ENCODE data around the gene CDCP1. TPM values are rescaled to one million over a fixed set of nuclear protein-coding genes. Genes with fewer than 3 reads are reported as not detected.

CDCP1 gene
- total RNA-seq, 4 donors from 2014 or later: 0.12 to 0.82 (median 0.49) TPM

DNA sequence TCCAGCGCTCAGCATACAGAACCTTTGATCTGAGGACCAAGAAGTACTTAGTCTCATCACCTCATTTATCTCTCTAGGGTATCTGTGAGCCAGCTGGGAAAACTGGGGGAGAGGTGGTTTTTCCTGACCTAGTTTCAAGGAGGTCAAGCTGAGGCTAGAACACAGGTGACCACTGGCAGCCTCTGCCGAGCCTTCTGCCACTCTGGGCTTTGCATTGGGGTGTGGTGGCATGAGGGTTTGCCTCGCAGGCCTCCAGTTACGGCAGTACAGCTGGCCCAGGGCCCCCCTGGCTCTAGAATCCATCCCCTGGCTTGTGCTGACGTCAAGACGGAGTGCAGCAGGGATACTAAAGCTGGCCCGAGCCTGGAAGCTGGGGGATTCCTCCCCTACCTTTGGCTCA lies 34.7 kb upstream of the CDCP1 start:
- no peak for ATAC-seq
- DNase-seq: peak in 1 of 2 donors; percentile 27
- no peak for TF ChIP-seq POLR2A (IDR thresholded peaks at IDR 0.05)
- TF ChIP-seq CTCF (IDR thresholded peaks at IDR 0.05 in 4 of 5, conservative IDR thresholded peaks at IDR 0.05 in 1 of 5): no peak
- H3K27me3 ChIP-seq: no peaks in the 10 kb centered on the region
- no peaks in the 10 kb centered on the region for H3K9me3 ChIP-seq
- H3K36me3 ChIP-seq: no peaks in the 10 kb centered on the region
- in situ Hi-C loops (cut with MboI; ENCODE audit: low sequenced_read_pairs in 4 of 4): loop anchor here in 1 of 4 donors (5.0 kb wide), 1 partner anchor 64 kb away; no protein-coding TSS in a partner anchor
- intact Hi-C loops (cut with DNase I; ENCODE audit: low total_unique reads): no loop called here
- H3K4me3 ChIP-seq: no peak overlapping the region
- peak overlapping the region; percentile 6 to 76 (median 40) for H3K27ac ChIP-seq
- H3K4me1 ChIP-seq: peaks cover 36 to 40% of the 10 kb centered on the region in 2 donors

DNA sequence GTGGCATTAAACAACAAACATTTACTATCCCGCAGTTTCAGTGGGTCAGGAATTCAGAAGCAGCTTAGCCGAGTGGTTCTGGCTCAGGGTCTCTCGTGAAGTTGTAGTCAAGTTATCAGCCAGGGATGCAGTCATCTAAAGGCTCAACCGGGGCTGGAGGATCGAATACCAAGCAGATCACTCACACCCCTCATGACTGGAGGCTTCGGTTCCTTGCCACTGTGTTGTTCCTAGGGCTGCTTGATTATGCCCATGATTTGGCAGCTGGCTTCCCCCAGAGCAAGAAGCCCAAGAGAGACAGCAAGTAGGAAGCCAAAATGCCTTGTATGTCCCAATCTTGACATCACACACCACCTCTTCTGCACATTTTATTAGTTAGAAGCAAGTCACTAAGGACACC lies 33.9 kb upstream of the CDCP1 start:
- H3K4me3 ChIP-seq: no peak overlapping the region
- ATAC-seq: peak in 1 of 2 donors; percentile 41
- no peaks in the 10 kb centered on the region for H3K27me3 ChIP-seq
- no peaks in the 10 kb centered on the region for H3K9me3 ChIP-seq
- intact Hi-C loops (cut with DNase I; ENCODE audit: low total_unique reads): no loop called here
- no peaks in the 10 kb centered on the region for H3K36me3 ChIP-seq
- DNase-seq: peak; percentile 50 to 53
- peak overlapping the region; percentile 6 to 82 (median 78) for H3K27ac ChIP-seq
- in situ Hi-C loops (cut with MboI; ENCODE audit: low sequenced_read_pairs in 4 of 4): loop anchor here in 1 of 4 donors (5.0 kb wide), 1 partner anchor 63 kb away; no protein-coding TSS in a partner anchor
- peaks cover 36 to 40% of the 10 kb centered on the region in 2 donors for H3K4me1 ChIP-seq
- TF ChIP-seq CTCF (IDR thresholded peaks at IDR 0.05 in 4 of 5, conservative IDR thresholded peaks at IDR 0.05 in 1 of 5) (no peak), POLR2A (IDR thresholded peaks at IDR 0.05) (no peak)

GRCh38 chr3:45179163-45179562 lies 33.0 kb upstream of the CDCP1 start:
- no peaks in the 10 kb centered on the region for H3K27me3 ChIP-seq
- intact Hi-C loops (cut with DNase I; ENCODE audit: low total_unique reads) (no loop called here), in situ Hi-C loops (cut with MboI; ENCODE audit: low sequenced_read_pairs in 4 of 4) (no loop called here)
- no peaks in the 10 kb centered on the region for H3K36me3 ChIP-seq
- H3K4me1 ChIP-seq: peaks cover 36 to 40% of the 10 kb centered on the region in 2 donors
- ATAC-seq: peak; percentile 6 to 16
- no peak for TF ChIP-seq CTCF (IDR thresholded peaks at IDR 0.05 in 4 of 5, conservative IDR thresholded peaks at IDR 0.05 in 1 of 5)
- no peak for TF ChIP-seq POLR2A (IDR thresholded peaks at IDR 0.05)
- DNase-seq: peak in 1 of 2 donors; percentile 55
- H3K27ac ChIP-seq: peak overlapping the region; percentile 74 to 82 (median 78)
- H3K9me3 ChIP-seq: no peaks in the 10 kb centered on the region
- no peak overlapping the region for H3K4me3 ChIP-seq

- ATAC-seq: peak; percentile 68 to 76
- Histone ChIP-seq H3K27ac (peak overlapping the region; percentile 74 to 82 (median 78)), H3K4me3 (no peak overlapping the region), H3K27me3 (no peaks in the 10 kb centered on the region), H3K36me3 (no peaks in the 10 kb centered on the region), H3K4me1 (peaks cover 36 to 38% of the 10 kb centered on the region in 2 donors), H3K9me3 (no peaks in the 10 kb centered on the region)
- TF ChIP-seq CTCF (IDR thresholded peaks at IDR 0.05 in 4 of 5, conservative IDR thresholded peaks at IDR 0.05 in 1 of 5): no peak
- peak in 1 of 2 donors; percentile 58 for TF ChIP-seq POLR2A (IDR thresholded peaks at IDR 0.05)
- intact Hi-C loops (cut with DNase I; ENCODE audit: low total_unique reads) (no loop called here), in situ Hi-C loops (cut with MboI; ENCODE audit: low sequenced_read_pairs in 4 of 4) (no loop called here)
- DNase-seq: peak; percentile 71 to 89
Measured at GRCh38 chr3:45178183-45179023, 32.2 kb upstream of the CDCP1 start.

Measured in gastrocnemius medialis (tissue), 4 donors.